Peyer's patch (tissue), 4 donors: ENCODE measurements around the gene ZNF557. TPM values are rescaled to one million over a fixed set of nuclear protein-coding genes. Genes with fewer than 3 reads are reported as not detected.
"Not testable (repeated sequence)": the region's sequence is repeated elsewhere in the genome, so short reads cannot be mapped to it uniquely, and the experiment has no call there.

Experiments
- DNase-seq, 3 donors: peaks; one replicate each; pipeline ENCODE4 v3.0.0-alpha.2; 2017 to 2019
- H3K27ac ChIP-seq, 4 donors: fragments of 200-600 bp; sonication (generic); one replicate each; pipeline ENCODE4 v1.5.1; 2016 to 2019
- H3K27me3 ChIP-seq, 2 donors: fragments of 200-600 bp; sonication (generic); one replicate each; pipeline ENCODE4 v1.5.1; 2019
- H3K36me3 ChIP-seq, 3 donors: fragments of 200-600 bp; sonication (generic); one replicate each; pipeline ENCODE4 v1.5.1; 2016 to 2019
- H3K4me1 ChIP-seq, 4 donors: fragments of 200-600 bp; sonication (generic); one replicate each; pipeline ENCODE4 v1.5.1; 2016 to 2019
- H3K4me3 ChIP-seq, 4 donors: fragments of 200-600 bp; sonication (generic); 1 replicate in 3 of 4; 2 replicates in 1 of 4; pipeline ENCODE4 v1.5.1; 2016 to 2019; ENCODE audit warnings: mild to moderate bottlenecking in 1 of 4
- H3K9me3 ChIP-seq, 4 donors: fragments of 200-600 bp; sonication (generic); one replicate each; pipeline ENCODE4 v1.5.1; 2016 to 2019; ENCODE audit warnings: mild to moderate bottlenecking in 1 of 4
- CTCF ChIP-seq, 6 experiments: fragments of 450-650 bp in 4 of 6; fragments of 200-600 bp in 2 of 6; sonication (generic) in 1 of 6; IDR thresholded peaks; one replicate each; pipeline ENCODE4 v1.5.1; 2017 to 2019; ENCODE audit warnings: antibody characterized with exemption in 6 of 6, mild to moderate bottlenecking in 3 of 6, moderate library complexity in 1 of 6
- POLR2A ChIP-seq, 2 donors: fragments of 450-650 bp; IDR thresholded peaks; one replicate each; pipeline ENCODE4 v1.5.1; 2017; ENCODE audit warnings: antibody characterized with exemption in 2 of 2, mild to moderate bottlenecking in 2 of 2, moderate library complexity in 2 of 2
- total RNA-seq, 4 donors: library from RNA; depleted of rRNA; stranded (reverse); fragments of >200 nt; gene quantifications; one replicate each; pipeline ENCODE4 v1.1.0, GENCODE V29; 2016

Gene ZNF557
- total RNA-seq, 4 donors from 2014 or later, result 9.6 to 14.9 (median 12.1) TPM

- not testable (repeated sequence) for DNase-seq, H3K27ac ChIP-seq, H3K4me3 ChIP-seq, H3K9me3 ChIP-seq, H3K36me3 ChIP-seq, H3K27me3 ChIP-seq, H3K4me1 ChIP-seq
Observed at GRCh38 chr19:7059977-7060376, 9.5 kb upstream of the ZNF557 start.

DNA sequence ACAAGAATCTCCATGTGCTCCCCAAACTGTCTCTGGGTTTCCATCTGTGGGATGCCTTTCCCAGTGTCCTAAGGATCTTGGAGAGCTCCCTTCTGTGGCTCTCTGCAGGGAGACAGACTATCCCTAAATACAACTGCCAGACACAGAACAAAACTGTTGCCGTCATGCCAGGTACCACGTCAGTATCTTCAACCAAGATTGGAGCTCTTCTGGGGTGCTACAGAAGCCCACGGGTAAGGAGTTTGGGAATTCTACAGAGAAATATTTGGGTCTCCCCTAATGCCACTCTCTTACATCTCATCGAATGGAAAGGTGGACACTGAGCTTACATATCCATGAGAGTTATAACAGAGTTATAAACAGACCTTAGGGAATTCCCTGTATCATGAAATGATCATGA is 6.2 kb upstream of the ZNF557 start:
- no peaks in the 10 kb centered on the region for H3K9me3 ChIP-seq
- H3K4me1 ChIP-seq, result no peaks in the 10 kb centered on the region
- DNase-seq, result no peak
- H3K27ac ChIP-seq, result no peak overlapping the region
- H3K27me3 ChIP-seq, result no peaks in the 10 kb centered on the region
- TF ChIP-seq POLR2A (IDR thresholded peaks at IDR 0.05), result no peak
- TF ChIP-seq CTCF (IDR thresholded peaks at IDR 0.05), result no peak
- H3K4me3 ChIP-seq, result no peak overlapping the region
- no peaks in the 10 kb centered on the region for H3K36me3 ChIP-seq

DNA sequence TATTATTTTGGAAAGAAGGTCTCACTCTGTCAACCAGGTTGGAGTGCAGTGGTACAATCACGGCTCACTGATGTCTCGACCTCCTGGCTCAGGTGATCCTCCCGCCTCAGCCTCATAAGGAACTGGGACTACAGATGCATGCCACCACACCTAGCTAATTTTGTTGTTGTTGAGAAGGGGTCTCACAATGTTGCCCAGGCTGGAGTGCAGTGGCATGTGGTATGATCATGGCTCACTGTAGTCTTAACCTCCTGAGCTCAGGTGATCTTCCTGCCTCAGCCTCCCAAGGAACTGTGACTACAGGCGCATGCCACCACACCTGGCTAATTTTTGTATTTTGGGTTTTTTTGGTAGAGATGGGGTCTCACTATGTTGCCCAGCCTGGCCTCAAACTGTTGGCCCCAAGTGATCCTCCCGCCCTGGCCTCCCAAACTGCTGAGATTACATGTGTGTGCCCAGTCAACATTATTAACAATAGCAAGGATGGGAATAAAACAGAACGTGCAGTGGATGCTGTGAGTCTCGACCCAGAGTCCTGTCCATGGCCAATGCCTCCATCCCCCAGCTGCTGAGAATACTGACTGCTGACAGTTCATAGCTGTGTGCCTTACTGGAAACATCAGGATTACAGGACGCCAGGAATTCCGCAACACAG is 5.6 kb upstream of the ZNF557 start:
- Histone ChIP-seq H3K27ac (no peak overlapping the region), H3K9me3 (no peaks in the 10 kb centered on the region), H3K4me1 (no peaks in the 10 kb centered on the region), H3K4me3 (no peak overlapping the region), H3K27me3 (no peaks in the 10 kb centered on the region), H3K36me3 (no peaks in the 10 kb centered on the region)
- TF ChIP-seq CTCF (IDR thresholded peaks at IDR 0.05), result no peak
- DNase-seq, result no peak

GRCh38 chr19:7067122-7067521 is 2.4 kb upstream of the ZNF557 start:
- not testable (repeated sequence) for H3K27ac ChIP-seq, H3K4me1 ChIP-seq, H3K4me3 ChIP-seq, H3K9me3 ChIP-seq, H3K27me3 ChIP-seq
- peaks cover 0 to 15% (median 0%) of the 10 kb centered on the region in 3 donors for H3K36me3 ChIP-seq
- peak in 3 of 6 experiments; percentile 19 to 38 (median 30) for TF ChIP-seq CTCF (IDR thresholded peaks at IDR 0.05)
- DNase-seq, result peak in 2 of 3 donors; percentile 53 to 61

GRCh38 chr19:7067716-7068115 is 1.8 kb upstream of the ZNF557 start:
- Histone ChIP-seq H3K27ac (no peak overlapping the region), H3K27me3 (no peaks in the 10 kb centered on the region), H3K9me3 (no peaks in the 10 kb centered on the region), H3K36me3 (peaks cover 0 to 21% (median 0%) of the 10 kb centered on the region in 3 donors), H3K4me3 (no peak overlapping the region), H3K4me1 (peaks cover 0 to 10% (median 7%) of the 10 kb centered on the region in 4 donors)
- DNase-seq, result no peak
- no peak for TF ChIP-seq CTCF (IDR thresholded peaks at IDR 0.05)
- no peak for TF ChIP-seq POLR2A (IDR thresholded peaks at IDR 0.05)

GRCh38 chr19:7068599-7068998 is 904 bp upstream of the ZNF557 start:
- TF ChIP-seq CTCF (IDR thresholded peaks at IDR 0.05) (no peak), POLR2A (IDR thresholded peaks at IDR 0.05) (no peak)
- Histone ChIP-seq H3K36me3 (peaks cover 0 to 30% (median 0%) of the 10 kb centered on the region in 3 donors), H3K9me3 (no peaks in the 10 kb centered on the region), H3K4me3 (peak overlapping the region in 2 of 4 donors; percentile 79), H3K27me3 (no peaks in the 10 kb centered on the region), H3K27ac (peak overlapping the region in 3 of 4 donors; percentile 71 to 88 (median 80)), H3K4me1 (peaks cover 0 to 10% (median 7%) of the 10 kb centered on the region in 4 donors)
- no peak for DNase-seq
